HFF-Myc (cell line): ENCODE data around the gene PNRC2.
A peak's percentile ranks its signal among the peaks of the same experiment; 100 is the strongest.
"Not testable (repeated sequence)": the region's sequence is repeated elsewhere in the genome, so short reads cannot be mapped to it uniquely, and the experiment has no call there.

Experiments used
- DNase-seq: peaks from one replicate; pipeline ENCODE4 v3.0.0-alpha.2; 2011; ENCODE audit warnings: low read depth; ENCODE audit errors: extremely low read depth
- H3K4me3 ChIP-seq: replicated peaks from 2 replicates; pipeline ENCODE4 v1.5.1; 2011; ENCODE audit warnings: low read depth, mild to moderate bottlenecking, control low read depth, low read length
- TF ChIP-seq, protein P1 (sequence below): IDR thresholded peaks from 2 replicates; pipeline ENCODE4 v1.5.1; 2012; ENCODE audit warnings: mild to moderate bottlenecking, low read depth, low read length, control low read depth; ENCODE audit errors: missing control alignments

The PNRC2 gene

DNA sequence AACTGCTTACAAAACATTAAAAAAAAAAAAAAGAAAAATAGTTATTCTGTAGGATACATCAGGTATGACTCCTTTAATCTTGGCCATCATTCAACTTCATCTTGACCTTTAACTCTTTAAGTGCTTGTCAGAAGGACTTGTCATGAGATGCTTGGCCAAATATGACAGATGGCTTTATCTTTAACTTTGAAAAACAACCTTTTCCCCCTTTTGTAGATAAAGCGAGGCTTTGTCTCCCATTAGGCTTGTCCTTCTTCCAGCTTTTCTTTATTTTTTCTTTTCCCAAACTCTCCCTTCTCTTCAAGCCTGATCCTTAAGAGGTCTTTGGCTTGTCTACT is 18.2 kb downstream of the PNRC2 start:
- TF ChIP-seq, protein P1, sequence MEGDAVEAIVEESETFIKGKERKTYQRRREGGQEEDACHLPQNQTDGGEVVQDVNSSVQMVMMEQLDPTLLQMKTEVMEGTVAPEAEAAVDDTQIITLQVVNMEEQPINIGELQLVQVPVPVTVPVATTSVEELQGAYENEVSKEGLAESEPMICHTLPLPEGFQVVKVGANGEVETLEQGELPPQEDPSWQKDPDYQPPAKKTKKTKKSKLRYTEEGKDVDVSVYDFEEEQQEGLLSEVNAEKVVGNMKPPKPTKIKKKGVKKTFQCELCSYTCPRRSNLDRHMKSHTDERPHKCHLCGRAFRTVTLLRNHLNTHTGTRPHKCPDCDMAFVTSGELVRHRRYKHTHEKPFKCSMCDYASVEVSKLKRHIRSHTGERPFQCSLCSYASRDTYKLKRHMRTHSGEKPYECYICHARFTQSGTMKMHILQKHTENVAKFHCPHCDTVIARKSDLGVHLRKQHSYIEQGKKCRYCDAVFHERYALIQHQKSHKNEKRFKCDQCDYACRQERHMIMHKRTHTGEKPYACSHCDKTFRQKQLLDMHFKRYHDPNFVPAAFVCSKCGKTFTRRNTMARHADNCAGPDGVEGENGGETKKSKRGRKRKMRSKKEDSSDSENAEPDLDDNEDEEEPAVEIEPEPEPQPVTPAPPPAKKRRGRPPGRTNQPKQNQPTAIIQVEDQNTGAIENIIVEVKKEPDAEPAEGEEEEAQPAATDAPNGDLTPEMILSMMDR = no peak
- peak overlapping the region; percentile 80 for H3K4me3 ChIP-seq
- DNase-seq = no peak

DNA sequence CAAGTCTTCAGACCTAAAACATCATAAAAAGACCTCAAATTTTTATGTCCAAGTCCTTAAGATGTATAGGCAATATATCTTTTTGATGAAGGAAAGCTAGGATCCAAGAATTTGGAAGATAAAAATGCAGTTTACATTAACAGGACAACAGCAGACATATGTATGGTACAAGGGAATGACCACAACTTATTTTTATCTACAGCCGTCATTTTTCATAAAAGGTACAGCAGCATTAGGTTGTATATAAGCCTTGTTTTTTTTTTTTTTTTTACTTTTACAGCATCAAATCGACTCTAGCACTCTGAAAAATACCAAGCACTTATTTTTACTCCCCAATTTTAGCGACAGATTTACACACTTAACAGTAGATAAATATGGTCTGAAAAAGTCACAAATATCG is 19.2 kb downstream of the PNRC2 start:
- H3K4me3 ChIP-seq = peak overlapping the region; percentile 80
- TF ChIP-seq, protein P1 = no peak
- no peak for DNase-seq

DNA sequence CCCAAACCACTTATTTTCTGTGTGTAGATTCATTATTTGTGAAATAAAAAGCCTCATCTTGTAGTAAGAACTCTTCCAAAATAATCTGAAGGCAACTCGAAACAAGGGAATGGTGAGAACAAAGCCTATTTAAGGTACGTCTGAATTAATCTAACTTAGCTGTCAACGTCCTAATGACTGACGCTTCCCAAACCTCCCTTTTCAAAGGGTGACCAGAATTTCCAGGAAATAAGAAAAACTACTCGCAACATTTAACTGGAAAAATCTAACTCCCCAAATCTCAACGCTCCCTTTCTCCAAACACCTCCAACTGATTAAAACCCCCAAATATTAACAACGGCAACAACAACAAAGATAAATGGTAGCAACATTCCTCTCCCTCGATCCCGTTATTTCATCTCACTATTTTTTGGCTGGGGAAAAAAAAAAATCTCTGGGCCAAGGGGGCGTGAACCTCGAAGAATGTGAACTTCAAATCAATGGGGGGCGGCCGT is 19.8 kb downstream of the PNRC2 start:
- no peak for DNase-seq
- TF ChIP-seq, protein P1 = no peak
- peak overlapping the region; percentile 80 for H3K4me3 ChIP-seq

DNA sequence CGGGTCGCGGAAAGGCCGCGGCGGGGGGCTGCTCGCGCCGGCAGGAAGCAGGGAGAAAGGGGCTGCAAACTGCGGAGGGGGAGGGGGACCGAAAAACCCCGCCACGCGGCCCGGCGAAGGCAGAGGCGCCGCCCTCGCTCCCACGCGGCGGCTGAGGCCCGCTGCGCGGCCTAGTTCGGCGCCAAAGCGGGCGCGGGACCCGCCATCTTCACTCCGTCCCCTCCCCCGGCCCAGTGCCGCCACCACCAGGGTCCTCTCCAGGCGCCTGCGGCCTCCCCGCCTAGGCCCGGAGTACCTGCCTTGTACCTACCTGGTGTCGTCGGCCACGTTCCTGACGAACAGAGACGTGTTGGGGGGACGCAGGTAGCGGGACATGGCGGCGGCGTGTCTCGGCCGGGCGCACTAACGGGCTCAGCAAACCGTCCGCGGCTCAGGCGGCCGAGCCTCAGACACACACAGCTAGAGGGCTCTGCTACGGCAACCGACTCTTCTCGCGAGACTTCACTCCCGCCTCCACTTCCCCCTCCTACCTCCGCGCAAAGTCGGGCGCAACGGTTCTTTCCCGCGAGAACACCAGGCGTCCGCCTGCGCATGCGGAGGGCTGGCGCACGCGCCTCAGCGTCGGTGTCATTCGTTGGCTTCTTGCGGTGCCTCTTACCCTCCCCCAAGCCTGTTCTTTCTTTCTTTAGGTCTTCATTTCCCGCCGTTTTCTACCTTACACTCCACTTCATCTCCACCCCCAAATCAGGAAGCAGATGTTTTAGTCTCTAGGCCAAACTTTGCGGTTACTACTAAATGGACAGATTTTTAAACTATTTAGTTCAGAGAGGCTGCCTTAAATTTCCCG is 20.5 kb downstream of the PNRC2 start, which contains the start of gene SRSF10:
Gene SRSF10 (minus strand): TSS at position 447 of the 847 bp plus-strand sequence. CDS start 72 bp downstream, at position 375.
- H3K4me3 ChIP-seq = peak within 1 kb of the TSS; percentile 80
- TF ChIP-seq, protein P1 = peak; percentile 19
- DNase-seq = peak; percentile 96

DNA sequence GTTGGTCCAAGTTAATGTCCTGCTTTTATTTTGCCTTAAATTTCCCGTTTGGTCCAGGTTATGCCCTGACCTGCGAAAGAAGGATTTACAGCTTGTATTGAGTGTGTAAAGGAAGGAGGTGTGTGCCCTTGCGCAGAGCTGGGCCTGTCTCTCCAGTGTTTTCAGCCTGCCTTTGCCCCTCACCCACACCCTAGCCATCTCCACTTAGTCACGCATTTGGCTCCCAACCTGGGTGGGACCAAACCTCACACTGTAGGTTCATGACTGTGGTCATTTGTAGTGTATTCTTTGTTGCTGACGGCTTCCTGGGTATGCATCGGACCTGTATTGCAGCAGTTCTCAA is 21.1 kb downstream of the PNRC2 start:
- peak overlapping the region; percentile 80 for H3K4me3 ChIP-seq
- TF ChIP-seq, protein P1 = no peak
- peak; percentile 62 for DNase-seq

DNA sequence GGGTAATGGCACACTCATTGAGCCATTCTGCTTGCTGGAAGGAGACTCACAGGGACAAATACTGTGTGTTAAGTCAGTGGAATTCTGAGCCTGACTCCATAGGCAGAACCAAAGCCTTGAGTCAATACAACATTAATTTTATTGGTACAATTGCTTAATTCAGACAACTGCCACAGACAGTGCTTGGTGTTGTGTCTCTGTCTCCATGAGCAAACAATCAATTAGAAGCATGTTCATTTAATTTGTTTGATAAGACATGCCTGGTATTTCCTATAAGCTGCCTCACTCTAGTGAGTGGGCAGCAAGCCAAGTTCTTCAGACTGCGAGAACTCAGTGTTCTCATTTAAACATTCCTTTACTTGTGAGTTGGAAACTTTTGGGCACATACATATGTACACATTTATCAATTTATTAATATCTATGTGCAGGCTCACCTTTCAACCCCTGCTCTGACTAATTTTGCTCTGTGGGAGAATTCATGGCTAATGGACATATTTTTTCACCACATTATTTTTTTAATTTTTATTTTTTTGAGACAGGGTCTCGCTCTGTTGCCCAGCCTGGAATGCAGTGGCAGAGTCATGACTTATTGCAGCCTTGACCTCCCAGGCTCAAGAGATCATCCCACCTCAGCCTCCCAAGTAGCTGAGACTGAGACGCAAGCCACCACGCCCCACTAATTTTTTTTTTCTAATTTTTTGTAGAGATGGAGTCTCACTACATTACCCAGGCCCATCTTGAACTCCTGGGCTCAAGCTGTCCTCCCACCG is 25.0 kb downstream of the PNRC2 start:
- H3K4me3 ChIP-seq = no peak overlapping the region
- TF ChIP-seq, protein P1 = no peak
- no peak for DNase-seq

DNA sequence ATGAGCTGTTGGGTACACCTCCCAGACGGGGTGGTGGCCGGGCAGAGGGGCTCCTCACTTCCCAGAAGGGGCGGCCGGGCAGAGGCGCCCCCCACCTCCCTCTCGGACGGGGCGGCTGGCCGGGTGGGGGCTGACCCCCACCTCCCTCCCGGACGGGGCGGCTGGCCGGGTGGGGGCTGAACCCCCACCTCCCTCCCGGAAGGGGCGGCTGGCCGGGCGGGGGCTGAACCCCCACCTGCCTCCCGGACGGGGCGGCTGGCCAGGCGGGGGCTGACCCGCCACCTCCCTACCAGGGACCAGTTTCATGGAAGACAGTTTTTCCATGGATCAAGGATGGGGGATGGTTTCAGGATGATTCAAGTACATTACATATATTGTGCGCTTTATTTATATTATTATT is 27.4 kb downstream of the PNRC2 start:
- DNase-seq, H3K4me3 ChIP-seq: not testable (repeated sequence)
